ENCODE measurements around the gene SAFB. TPM values are rescaled to one million over a fixed set of nuclear protein-coding genes. Genes with fewer than 3 reads are reported as not detected.

Gene SAFB
- total RNA-seq, 1 experiment from 2014 or later, result 83.0 TPM

GRCh38 chr19:5682107-5682482 is 59.2 kb downstream of the SAFB start:
- TF ChIP-seq TCF7L2 (IDR thresholded peaks at IDR 0.05; ENCODE audit: low read depth, low read length) (no peak), POLR2AphosphoS5 (IDR thresholded peaks at IDR 0.05; ENCODE audit: low read depth, low read length) (no peak)
- Histone ChIP-seq H3K27me3 (ENCODE audit: control insufficient read depth, insufficient read depth, low read length) (no peaks in the 10 kb centered on the region), H3K4me3 (ENCODE audit: low read depth in 2 of 2, low read length in 2 of 2) (no peak overlapping the region), H3K36me3 (ENCODE audit: control insufficient read depth, insufficient read depth, low read length) (peaks cover 5% of the 10 kb centered on the region; the same call in 1 of the 2 replicates), H3K4me1 (ENCODE audit: control insufficient read depth, insufficient read depth, low read length) (no peaks in the 10 kb centered on the region), H3K9me3 (ENCODE audit: control insufficient read depth, insufficient read depth, low read depth, low read length) (no peaks in the 10 kb centered on the region), H3K27ac (ENCODE audit: low read length) (no peak overlapping the region)
- ChIA-PET POLR2A (no interaction called here), CTCF (no interaction called here)
- ATAC-seq, result no peak
- DNase-seq (ENCODE audit: low read depth, low spot score), result no peak
- intact Hi-C loops (cut with micrococcal nuclease; ENCODE audit: unreplicated experiment), result no loop called here
- no TSS peak for BruUV-seq (replicated peaks)
- in situ Hi-C loops (cut with HindIII; ENCODE audit: low pct_unique_long_range_greater_than_20kb, low sequenced_read_pairs), result no loop called here

GRCh38 chr19:5683177-5683886 is 60.4 kb downstream of the SAFB start:
- Histone ChIP-seq H3K36me3 (ENCODE audit: control insufficient read depth, insufficient read depth, low read length) (peaks cover 5% of the 10 kb centered on the region; the same call in 1 of the 2 replicates), H3K4me3 (ENCODE audit: low read depth in 2 of 2, low read length in 2 of 2) (no peak overlapping the region), H3K27me3 (ENCODE audit: control insufficient read depth, insufficient read depth, low read length) (no peaks in the 10 kb centered on the region), H3K9me3 (ENCODE audit: control insufficient read depth, insufficient read depth, low read depth, low read length) (no peaks in the 10 kb centered on the region), H3K27ac (ENCODE audit: low read length) (no peak overlapping the region), H3K4me1 (ENCODE audit: control insufficient read depth, insufficient read depth, low read length) (no peaks in the 10 kb centered on the region)
- ChIA-PET CTCF (no interaction called here), POLR2A (no interaction called here)
- DNase-seq (ENCODE audit: low read depth, low spot score) (no peak), ATAC-seq (no peak)
- in situ Hi-C loops (cut with HindIII; ENCODE audit: low pct_unique_long_range_greater_than_20kb, low sequenced_read_pairs), result no loop called here
- no peak for TF ChIP-seq REST (IDR thresholded peaks at IDR 0.05; ENCODE audit: insufficient read depth in 1 of 2, low read depth in 2 of 2, low read length in 1 of 2)
- TF ChIP-seq TCF7L2 (IDR thresholded peaks at IDR 0.05; ENCODE audit: low read depth, low read length), result no peak
- no peak for TF ChIP-seq POLR2AphosphoS5 (IDR thresholded peaks at IDR 0.05; ENCODE audit: low read depth, low read length)
- TF ChIP-seq SIN3A (IDR thresholded peaks at IDR 0.05; ENCODE audit: borderline replicate concordance, insufficient read depth, low read depth, low read length), result no peak
- no peak for TF ChIP-seq CTCF (IDR thresholded peaks at IDR 0.05)
- intact Hi-C loops (cut with micrococcal nuclease; ENCODE audit: unreplicated experiment), result no loop called here
- BruUV-seq (replicated peaks), result no TSS peak

- TF ChIP-seq CTCF (IDR thresholded peaks at IDR 0.05) (no peak), REST (IDR thresholded peaks at IDR 0.05; ENCODE audit: insufficient read depth in 1 of 2, low read depth in 2 of 2, low read length in 1 of 2) (no peak), SIN3A (IDR thresholded peaks at IDR 0.05; ENCODE audit: borderline replicate concordance, insufficient read depth, low read depth, low read length) (no peak), TCF7L2 (IDR thresholded peaks at IDR 0.05; ENCODE audit: low read depth, low read length) (no peak), POLR2AphosphoS5 (IDR thresholded peaks at IDR 0.05; ENCODE audit: low read depth, low read length) (no peak)
- BruUV-seq (replicated peaks), result no TSS peak
- Histone ChIP-seq H3K36me3 (ENCODE audit: control insufficient read depth, insufficient read depth, low read length) (peaks cover 3% of the 10 kb centered on the region; the same call in 1 of the 2 replicates), H3K27ac (ENCODE audit: low read length) (no peak overlapping the region), H3K4me3 (ENCODE audit: low read depth in 2 of 2, low read length in 2 of 2) (no peak overlapping the region), H3K4me1 (ENCODE audit: control insufficient read depth, insufficient read depth, low read length) (no peaks in the 10 kb centered on the region), H3K27me3 (ENCODE audit: control insufficient read depth, insufficient read depth, low read length) (no peaks in the 10 kb centered on the region), H3K9me3 (ENCODE audit: control insufficient read depth, insufficient read depth, low read depth, low read length) (no peaks in the 10 kb centered on the region)
- no peak for ATAC-seq
- POLR2A ChIA-PET, result no interaction called here
- intact Hi-C loops (cut with micrococcal nuclease; ENCODE audit: unreplicated experiment) (no loop called here), in situ Hi-C loops (cut with HindIII; ENCODE audit: low pct_unique_long_range_greater_than_20kb, low sequenced_read_pairs) (no loop called here)
- CTCF ChIA-PET, result no interaction called here
- no peak for DNase-seq (ENCODE audit: low read depth, low spot score)
Measured at GRCh38 chr19:5684694-5685430, 62.0 kb downstream of the SAFB start.

Measured in Panc1 (cell line).